ENCODE results near the gene OR3A2.

GRCh38 chr17:3271072-3271848 is 114.8 kb downstream of the OR3A2 start:
- TF ChIP-seq, protein P1, sequence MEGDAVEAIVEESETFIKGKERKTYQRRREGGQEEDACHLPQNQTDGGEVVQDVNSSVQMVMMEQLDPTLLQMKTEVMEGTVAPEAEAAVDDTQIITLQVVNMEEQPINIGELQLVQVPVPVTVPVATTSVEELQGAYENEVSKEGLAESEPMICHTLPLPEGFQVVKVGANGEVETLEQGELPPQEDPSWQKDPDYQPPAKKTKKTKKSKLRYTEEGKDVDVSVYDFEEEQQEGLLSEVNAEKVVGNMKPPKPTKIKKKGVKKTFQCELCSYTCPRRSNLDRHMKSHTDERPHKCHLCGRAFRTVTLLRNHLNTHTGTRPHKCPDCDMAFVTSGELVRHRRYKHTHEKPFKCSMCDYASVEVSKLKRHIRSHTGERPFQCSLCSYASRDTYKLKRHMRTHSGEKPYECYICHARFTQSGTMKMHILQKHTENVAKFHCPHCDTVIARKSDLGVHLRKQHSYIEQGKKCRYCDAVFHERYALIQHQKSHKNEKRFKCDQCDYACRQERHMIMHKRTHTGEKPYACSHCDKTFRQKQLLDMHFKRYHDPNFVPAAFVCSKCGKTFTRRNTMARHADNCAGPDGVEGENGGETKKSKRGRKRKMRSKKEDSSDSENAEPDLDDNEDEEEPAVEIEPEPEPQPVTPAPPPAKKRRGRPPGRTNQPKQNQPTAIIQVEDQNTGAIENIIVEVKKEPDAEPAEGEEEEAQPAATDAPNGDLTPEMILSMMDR (conservative IDR thresholded peaks at IDR 0.05 in 1 of 2, IDR thresholded peaks at IDR 0.05 in 1 of 2; ENCODE audit: extremely low read depth in 1 of 2, insufficient read depth in 1 of 2, low read depth in 1 of 2, low read length in 2 of 2), result no peak
- no peak for TF ChIP-seq EZH2 (IDR thresholded peaks at IDR 0.05; ENCODE audit: borderline replicate concordance, low read length)
